Measurements from ENCODE around the gene CD27.
"Not testable (repeated sequence)": the region's sequence is repeated elsewhere in the genome, so short reads cannot be mapped to it uniquely, and the experiment has no call there.

The CD27 gene

DNA sequence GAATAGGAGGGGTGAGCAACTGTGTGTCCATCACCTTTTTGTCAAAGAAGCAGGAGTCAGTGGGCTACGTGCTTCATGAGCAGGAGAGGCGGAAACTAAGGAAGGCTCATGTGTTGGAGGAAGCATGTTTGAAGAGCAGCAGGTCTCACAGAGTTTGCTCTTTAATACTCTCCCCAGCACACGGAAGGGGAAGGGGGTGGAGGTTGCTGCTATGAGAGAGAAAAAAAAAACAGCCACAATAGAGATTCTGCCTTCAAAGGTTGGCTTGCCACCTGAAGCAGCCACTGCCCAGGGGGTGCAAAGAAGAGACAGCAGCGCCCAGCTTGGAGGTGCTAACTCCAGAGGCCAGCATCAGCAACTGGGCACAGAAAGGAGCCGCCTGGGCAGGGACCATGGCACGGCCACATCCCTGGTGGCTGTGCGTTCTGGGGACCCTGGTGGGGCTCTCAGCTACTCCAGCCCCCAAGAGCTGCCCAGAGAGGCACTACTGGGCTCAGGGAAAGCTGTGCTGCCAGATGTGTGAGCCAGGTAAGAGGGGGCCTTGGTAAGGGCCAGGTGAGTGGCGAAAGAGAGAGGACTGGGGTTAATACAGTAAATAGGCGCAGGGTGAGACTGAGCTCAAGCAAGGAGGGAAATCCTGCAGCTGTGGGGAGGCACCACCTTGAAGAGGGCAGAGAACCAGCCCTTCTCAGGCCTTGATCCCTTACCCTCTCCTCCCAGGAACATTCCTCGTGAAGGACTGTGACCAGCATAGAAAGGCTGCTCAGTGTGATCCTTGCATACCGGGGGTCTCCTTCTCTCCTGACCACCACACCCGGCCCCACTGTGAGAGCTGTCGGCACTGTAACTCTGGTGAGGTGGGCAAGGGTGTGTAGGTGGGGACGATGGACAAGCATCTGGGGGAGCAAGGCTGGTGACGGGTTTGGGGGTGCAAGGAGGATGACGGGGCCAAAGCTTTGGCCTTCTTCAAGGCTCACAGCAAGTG lies at the start of gene CD27:
CD27 (plus strand) TSS at position 252 of the 985 bp plus-strand sequence; CDS start at position 393, 141 bp downstream.
- DNase-seq (ENCODE audit: low spot score), result no peak

DNA sequence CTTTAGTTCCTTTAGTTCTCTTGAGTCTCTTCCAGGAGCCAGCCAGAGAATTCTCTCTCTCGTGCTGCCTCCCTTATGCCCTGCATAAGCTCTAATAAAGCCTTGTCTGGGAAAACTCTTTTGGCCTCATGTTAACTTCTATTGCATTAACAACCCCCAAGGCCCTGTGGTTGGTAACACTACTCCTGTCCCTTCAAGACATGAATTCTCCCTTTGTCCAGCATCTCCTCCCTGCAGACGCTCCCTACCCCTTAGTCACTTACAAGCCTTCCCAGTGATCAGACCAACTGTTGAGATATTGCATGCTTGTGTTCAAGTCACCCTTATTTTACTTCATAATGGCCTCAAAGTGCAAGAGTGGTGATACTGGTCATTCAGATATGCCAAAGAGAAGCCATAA lies 48.7 kb upstream of the CD27 start:
- DNase-seq (ENCODE audit: low spot score), result no peak

DNA sequence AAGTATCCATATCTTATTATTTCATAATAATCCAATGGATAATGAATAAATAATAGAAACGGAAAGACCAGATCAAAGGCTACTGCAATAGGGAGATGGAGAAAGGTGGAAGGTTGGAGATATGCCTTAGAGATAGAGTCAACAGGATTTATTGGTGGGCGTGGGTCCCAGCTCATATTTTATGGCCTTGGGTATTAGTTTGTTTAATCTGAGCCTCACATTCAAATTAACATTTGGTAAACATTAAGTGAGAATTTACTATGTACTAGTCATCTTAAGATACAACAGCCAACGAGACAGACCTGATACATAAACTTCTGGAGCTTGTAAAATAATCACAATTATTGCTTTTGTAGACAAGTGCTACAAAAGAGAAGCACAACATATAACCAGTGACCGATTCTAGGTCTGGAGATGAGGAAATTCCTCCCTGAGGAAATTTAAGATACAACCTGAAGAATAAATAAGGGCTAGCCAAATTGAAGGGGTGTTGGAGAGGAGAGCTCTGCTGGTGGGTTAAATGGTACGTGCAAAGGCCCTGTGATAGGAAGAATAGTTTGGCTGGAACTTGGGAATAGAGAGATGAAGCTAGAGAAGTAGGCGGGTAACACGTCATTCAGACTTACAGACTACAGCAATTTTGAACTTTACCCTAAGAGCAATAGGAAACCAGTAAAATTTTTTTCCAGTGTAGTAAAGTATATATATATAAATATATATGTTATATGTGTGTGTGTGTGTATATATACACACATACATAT lies 44.7 kb upstream of the CD27 start:
- DNase-seq (ENCODE audit: low spot score), result no peak

GRCh38 chr12:6404390-6404789 lies 40.4 kb upstream of the CD27 start:
- no peak for DNase-seq (ENCODE audit: low spot score)

DNA sequence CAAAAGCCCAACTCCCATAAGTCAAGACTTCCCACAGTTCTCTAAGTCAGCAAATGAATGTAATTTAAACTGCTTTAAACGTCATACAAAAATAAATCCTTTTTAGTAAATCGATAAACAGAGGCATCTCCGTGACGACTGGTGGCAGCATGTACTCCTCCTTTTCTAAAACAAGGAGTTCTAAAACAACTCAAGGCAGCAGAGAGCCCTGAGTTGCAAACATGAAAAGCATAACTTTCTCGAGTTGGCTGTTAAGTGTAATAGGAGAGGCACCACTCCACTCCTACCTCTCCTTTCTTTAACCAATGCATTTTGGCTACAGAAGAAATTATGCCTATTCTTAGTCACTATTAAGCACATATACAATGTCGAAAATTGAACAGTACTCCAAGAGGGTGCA lies 38.8 kb upstream of the CD27 start:
- DNase-seq (ENCODE audit: low spot score), result no peak

DNA sequence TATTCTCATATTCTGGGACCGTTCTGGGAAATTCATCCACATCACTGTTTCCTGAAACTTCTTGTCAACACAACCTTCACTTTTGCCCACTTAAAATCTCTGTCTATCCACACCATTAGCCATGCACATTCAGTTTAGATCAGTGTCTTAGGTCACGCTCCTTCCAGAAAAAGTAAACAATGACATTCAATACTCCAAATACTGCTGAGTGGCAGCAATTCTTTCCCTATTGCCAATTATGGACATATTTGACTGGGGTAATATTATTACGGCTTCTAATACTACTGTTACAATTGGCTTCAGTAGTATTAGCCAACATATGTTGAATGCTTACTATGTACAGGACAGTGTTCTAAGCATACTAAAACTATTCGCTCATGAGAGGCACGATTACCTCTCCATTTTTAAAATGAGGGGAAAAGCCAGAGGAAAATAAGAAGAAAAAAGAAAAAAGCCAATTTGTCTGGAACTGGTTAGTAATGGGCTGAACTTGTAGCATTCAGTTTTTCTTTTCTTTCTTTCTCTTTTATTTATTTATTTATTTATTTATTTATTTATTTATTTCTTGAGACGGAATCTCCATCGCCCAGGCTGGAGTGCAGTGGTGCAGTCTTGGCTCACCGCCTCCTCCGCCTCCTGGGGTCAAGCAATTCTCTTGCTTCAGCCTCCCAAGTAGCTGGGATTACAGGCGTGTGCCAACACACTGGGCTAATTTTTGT lies 37.4 kb upstream of the CD27 start:
- no peak for DNase-seq (ENCODE audit: low spot score)

DNA sequence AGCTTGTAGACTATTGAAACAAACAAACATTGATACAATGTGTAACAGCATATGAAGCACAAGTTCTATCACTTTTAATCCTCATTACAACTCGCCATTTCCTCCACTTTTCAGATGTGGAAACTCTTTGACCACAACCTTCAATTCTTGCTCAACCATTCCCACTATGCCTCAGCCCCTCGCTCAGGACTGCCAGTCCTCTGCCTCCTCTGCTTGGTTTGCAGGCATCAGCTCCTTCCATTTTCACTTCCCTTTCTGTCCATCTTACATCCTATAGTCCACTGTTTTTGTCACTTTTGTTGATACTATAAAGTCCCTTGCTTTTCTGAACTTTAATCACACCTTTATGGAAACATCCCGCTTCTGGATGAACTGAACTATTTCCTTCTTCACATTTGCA lies 28.2 kb upstream of the CD27 start:
- DNase-seq (ENCODE audit: low spot score), result no peak

DNA sequence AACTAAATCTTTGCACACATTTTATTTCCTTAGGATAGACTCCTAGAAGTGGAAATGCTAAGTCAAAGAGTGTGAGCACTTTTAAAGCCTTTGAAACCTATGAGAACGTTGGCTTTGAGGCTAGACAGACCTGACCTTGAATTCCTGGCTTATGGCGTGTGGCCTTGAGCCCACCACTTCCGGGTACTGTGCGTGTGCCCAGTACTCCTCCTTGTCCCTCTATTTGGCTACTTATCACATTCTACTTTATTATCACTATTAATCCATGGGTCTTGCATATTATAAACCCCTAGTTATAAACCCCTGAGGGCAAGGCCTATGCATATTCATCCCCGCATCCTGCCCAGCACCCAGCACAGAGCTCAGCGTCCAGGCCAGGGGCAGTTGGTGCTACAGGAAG lies 26.0 kb upstream of the CD27 start:
- DNase-seq (ENCODE audit: low spot score), result no peak

GRCh38 chr12:6420364-6420763 lies 24.4 kb upstream of the CD27 start:
- no peak for DNase-seq (ENCODE audit: low spot score)

DNA sequence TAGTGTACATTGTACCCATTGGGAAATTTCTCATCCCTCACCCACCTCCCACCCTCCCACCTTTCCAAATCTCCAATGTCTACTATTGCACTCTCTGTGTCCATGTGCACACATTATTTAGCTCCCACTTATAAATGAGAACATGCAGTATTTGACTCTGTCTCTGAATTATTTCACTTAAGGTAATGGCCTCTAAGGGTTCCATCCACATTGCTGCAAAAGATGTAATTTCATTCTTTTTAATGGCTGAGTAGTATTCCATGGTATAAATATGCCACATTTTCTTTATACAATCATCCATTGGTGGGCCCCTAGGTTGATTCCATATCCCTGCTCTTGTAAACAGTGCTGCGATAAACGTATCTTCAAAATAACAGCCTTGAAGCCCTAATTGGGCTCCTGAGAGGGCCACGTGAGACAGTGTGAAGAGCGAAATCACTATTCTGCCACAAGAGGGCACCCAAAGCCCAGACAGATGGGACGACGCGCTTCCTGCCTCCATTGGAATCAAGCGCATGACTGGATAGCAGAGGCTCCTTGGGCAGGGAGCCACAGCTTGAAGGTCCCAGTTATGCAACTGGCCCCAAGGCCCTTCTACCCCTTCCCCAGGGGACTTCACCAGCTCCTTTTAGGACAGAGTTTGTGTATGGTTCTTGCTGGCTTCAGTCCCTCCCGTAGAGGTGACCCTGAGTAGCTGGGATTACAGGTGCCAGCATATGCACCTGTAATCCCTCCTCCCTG lies 21.3 kb upstream of the CD27 start:
- DNase-seq (ENCODE audit: low spot score), result peak; percentile 92

- no peak for DNase-seq (ENCODE audit: low spot score)
Measured at GRCh38 chr12:6424008-6424347, 20.8 kb upstream of the CD27 start.

DNA sequence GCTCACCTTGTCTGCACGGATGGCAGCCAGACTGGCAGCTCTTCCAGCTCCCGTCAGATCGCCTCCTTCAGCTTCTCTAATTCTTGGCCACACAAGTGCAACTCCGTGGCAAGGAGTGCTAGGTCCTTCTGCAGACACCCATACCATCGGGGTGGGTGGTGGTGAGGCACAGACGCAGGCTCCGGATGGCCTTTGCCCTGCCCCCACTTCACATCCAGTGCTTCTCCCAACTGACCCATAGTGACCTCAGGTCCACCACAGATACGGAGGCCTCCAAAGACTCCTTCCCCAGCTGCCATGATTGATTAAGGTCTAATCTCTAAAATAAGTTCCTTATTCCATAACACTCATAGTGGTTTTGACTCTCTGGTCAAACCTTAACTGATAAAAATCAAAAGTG lies 19.9 kb upstream of the CD27 start:
- DNase-seq (ENCODE audit: low spot score), result no peak

DNA sequence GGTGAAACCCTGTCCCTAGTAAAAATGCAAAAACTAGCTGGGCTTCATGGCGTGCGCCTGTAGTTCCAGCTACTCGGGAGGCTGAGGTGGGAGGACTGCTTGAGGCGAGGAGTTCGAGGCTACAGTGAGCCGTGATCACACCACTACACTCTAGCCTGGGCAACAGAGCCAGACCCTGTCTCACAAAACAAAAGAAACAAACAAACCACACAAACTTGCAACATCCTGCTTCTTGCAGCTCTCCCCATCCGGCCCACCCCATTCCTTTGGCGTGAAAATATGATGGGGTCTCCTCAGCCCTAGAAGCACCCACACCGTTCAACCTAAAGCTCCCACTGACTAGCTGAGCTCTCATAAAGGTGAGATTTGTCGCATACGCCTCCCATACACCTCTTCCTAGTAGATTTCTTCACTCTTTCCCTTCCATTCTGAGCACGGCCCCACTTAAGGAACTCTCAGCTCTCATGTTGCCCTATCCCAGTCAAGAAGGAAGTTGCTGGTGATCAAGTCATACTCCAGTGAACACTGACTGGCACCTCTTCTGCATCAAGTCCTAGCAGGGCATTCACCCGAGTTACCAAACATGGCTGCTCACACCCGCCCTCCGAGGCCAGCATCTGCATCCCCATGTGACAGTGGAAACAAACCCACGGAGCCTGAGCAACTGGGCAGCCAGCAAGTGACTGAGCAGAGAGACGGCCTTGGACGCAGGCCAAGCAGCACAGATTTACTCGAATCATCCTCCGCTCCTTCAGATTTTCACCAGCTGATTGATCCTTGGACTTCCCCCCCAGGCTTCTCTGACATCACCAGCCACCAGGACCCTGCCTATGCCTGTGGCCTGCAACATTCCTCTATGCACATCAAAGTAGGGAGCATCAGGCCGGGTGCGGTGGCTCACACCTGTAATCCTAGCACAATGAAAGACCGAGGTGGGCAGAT lies 18.9 kb upstream of the CD27 start:
- no peak for DNase-seq (ENCODE audit: low spot score)

GRCh38 chr12:6426882-6427671 lies 17.7 kb upstream of the CD27 start:
- DNase-seq (ENCODE audit: low spot score), result peak; percentile 32

DNA sequence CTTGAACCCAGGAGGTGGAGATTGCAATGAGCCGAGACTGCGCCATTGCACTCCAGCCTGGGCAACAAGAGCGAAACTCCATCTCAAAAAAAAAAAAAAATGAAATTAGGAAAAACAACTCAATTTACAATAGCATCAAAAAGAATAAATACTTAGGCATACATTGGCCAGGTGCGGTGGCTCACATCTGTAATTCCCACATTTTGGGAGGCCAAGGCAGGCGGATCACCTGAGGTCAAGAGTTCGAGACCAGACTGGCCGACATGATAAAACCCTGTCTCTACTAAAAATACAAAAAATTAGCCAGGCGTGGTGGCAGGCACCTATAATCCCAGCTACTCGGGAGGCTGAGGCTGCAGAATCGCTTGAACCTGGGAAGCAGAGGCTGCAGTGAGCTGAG lies 17.0 kb upstream of the CD27 start:
- DNase-seq (ENCODE audit: low spot score), result not testable (repeated sequence)

DNA sequence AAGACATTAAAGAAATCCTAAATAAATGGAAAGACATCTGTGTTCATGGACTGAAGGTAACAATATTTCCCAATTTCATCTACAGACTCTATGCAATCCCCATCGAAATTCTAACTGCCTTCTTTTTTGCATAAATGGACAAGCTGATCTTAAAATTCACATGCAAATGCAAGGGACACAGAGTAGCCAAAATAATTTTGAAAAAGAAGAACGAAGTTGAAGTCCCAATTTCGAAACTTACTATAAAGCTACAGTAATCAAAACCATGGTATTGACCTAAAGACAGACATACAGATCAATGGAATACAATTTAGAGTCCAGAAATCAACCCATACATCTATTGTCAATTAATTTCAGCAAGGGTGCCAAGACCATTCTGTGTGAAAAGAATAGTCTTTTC lies 16.4 kb upstream of the CD27 start:
- no peak for DNase-seq (ENCODE audit: low spot score)

GRCh38 chr12:6430124-6430989 lies 14.4 kb upstream of the CD27 start:
- DNase-seq (ENCODE audit: low spot score), result peak; percentile 96

- no peak for DNase-seq (ENCODE audit: low spot score)
Measured at GRCh38 chr12:6432991-6433390, 11.8 kb upstream of the CD27 start.
